Epithelial cell of prostate (primary cell): Measurements from ENCODE around the gene PDXK.

Source experiments
- DNase-seq: peaks from one replicate; pipeline ENCODE4 v3.0.0-alpha.2; 2011; ENCODE audit warnings: low read depth, low spot score
- H3K27ac ChIP-seq: fragments of 450-650 bp; 2 replicates; pipeline ENCODE4 v1.5.1; 2017; ENCODE audit warnings: mild to moderate bottlenecking

Gene PDXK

DNA sequence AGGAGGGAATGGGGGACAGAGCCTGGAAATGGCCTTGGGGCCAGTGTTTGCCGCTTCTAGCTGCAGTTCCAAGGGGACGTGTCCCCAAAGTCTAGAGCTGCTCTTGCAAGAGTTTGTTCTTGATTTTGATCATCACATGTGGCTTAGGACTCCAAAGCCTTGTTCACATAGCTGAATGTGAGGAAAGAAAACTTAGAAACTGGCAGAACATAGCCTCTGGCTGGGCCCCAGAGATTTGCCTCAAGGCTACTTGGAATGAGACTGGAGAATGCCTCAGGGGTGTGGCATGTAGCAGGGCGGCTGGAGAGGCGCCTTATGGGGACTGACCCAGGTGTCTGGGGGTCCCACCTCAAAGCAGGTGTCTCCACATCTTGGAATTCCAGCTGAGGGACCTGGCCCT, 2.3 kb downstream of the PDXK start:
- H3K27ac ChIP-seq = peak overlapping the region; percentile 87
- DNase-seq = no peak

DNA sequence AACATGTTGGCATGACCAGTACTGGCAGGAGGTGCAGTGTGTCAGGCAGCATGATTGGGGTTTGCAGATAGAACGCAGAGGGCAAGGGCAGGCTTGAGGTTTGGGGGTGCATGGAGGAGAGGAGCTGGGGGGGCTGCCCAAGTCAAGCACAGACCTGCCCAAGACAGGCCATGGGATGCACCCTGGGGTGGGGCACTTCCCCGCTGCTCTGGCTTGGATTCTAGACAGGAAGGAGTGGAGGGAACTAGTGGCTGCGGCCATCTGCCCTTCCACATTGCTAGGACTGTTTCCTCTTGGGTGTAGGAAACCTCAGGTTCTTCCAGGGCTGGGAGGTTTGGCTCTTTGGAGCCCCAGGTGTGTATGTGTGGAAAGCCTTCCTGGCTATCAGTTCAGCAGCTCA, 3.0 kb downstream of the PDXK start:
- DNase-seq = no peak
- H3K27ac ChIP-seq = peak overlapping the region; percentile 87

DNA sequence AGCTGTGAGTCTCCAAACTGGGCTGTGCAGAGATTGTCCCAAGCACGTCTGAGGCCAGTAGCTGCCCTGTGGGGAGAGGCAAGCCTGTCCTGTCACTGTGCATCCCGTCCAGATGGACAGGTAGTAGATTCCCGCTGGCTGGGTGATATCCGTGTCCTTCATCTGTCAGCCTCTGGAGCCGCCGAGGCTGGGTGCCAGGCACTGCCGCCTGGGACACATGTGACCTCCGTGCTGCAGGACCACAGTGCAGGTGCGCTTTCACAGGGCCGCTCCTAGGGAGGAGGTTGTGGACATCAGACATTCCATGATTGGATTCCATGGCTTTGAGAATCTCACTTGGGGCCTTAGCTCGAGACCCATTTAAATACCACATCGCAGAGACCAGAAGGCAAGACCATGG, 4.7 kb downstream of the PDXK start:
- no peak for DNase-seq
- H3K27ac ChIP-seq = no peak overlapping the region

DNA sequence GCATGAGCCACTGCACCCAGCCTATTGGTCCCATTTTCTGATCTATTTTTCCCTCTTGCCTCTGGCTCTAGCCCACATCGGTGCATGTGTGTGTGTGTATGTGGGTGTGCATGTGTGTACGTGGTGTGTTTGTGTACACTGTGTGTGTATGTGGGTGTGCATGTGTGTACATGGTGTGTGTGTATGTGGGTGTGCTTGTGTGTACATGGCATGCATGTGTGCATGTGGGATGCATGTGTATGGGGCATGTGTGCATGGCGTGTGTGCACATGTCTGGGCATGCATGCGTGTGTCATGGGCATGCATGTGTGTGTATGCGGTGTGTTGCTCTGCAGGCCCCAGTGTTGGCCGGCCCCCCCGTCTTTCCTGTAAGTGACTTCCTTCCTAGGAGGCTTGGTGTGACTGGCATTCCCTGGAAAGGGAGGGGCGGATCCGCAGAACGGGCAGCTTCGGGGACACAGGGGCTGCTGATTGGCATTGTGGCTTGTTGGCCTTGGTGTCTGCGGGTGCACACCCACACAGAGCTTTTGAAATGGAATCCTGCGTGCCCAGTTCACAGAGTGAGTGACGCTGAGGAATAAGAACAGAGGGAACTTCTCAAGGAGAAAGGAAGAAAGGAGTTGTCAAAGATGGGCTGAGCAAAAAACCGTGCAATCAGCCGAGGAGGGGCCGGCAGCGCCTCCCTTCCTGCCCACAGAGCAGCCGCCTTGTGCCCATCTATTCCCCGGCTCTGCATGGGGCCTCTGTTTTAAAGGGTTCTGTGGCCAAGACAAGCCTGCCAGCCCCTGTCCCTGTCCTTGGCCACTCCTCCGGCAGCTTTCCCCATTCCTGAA, 8.0 kb downstream of the PDXK start:
- no peak for DNase-seq
- H3K27ac ChIP-seq = peak overlapping the region; percentile 80

DNA sequence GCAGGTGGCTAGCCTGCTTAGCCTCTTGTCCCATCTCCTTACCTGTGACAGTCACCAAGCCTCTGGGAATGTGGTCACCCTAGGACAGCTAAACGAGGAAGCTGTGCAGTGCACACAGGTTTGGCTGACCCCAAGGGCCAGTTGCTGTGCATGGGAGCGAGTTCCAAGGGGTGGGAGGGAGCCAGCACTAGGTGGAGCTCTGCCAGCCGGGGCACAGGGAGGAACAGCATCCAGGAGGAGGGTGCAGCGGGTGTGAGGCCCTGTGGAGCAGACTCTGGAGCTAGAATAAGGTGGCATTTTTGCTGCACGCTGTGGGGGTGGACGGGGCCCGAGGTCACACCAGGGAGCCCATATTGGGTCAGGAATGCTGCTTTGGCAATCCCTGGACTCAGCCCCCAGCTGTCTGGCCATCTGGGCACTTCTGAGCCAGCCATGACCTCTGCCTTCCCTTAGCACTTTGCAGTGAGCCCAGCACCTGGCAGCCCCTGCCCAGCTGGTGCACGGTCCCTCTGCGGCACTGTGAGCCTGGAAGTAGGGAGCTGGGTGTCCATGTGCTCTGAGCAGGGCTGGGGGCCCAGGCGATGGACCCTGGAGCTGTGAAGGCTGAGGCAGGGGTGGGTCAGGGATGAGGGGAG, 8.7 kb downstream of the PDXK start:
- DNase-seq = no peak
- peak overlapping the region; percentile 80 for H3K27ac ChIP-seq

DNA sequence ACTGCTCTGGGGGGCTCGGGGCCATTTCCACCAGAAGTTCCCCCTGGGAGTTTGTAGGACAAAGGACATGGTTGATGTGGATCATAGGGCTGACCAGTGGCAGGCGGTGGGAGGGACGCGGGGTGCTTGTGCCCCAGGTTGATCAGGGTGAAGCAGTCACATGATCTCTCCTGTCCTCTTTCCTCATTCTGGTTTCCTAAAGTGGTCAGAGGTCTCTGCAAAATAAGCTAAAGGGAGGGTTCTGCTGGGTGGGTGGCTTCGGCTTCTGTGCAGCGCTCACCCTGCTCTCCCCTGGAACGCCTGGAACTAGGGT, 9.2 kb downstream of the PDXK start:
- no peak for DNase-seq
- peak overlapping the region; percentile 80 for H3K27ac ChIP-seq

DNA sequence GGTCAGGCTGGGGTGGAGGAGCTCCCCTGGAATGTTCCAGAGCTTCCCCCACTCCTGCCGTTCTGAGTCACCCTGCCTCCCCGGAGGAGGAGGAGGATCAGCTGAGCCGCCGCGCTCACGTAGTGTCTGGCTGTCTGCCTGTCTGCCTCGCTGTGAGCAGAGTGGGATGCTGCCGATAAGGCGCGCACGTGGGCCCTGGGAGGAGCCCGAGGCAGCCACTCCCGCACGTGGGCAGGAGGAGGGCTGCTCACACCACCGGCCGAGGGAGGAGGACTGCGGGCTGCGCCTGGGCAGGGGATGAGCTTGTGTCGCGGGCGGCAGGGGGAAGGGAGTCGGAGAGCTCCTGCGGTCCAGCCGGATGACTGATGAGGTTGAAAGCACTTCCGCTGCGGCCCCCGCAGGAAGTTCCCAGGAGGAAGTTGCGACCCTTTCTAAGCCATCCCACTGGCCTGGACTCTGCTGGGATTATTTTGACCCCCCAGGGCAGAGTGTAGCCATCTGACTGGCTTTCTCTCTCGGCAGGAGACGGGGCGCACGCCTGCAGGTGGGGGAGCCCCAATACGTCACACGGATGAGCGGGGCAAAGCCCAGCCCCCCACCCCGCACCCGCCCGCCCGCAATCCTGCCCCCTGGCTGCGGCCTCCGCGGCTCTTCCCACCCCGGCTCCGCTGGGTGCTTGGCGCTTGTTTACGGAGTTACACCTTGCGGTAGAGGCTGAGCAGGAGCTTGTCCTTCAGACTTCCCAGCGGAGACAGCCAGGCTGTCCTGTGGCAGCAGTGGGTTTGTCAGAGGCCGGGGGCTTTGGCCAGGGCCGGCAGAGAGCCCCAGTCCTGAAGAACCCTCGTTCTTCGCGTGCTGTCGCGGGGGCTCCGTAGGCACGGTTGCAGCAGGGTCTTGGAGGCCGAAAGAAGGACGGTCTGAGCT, 9.8 kb downstream of the PDXK start:
- peak overlapping the region; percentile 80 for H3K27ac ChIP-seq
- peak; percentile 81 for DNase-seq

DNA sequence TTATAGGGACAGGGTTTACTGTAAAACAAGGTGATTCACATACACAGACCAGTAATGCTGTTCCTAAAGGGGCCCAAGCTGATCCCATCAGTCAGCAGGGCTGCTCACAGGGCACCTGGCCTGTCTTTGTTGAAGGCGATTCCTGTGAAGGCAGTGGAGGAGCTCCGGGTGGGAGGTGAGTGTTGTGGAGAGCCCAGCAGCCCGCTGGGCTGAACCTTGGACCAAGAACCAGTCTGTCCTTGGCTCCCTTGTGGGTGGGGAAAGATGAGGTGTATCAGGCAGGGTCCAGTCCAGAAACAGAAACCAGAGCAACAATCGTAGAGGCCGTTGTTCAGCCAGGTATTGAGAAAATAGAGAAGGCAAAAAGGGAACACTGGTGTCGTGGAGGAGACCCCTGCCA, 12.5 kb downstream of the PDXK start:
- DNase-seq = no peak
- H3K27ac ChIP-seq = no peak overlapping the region

DNA sequence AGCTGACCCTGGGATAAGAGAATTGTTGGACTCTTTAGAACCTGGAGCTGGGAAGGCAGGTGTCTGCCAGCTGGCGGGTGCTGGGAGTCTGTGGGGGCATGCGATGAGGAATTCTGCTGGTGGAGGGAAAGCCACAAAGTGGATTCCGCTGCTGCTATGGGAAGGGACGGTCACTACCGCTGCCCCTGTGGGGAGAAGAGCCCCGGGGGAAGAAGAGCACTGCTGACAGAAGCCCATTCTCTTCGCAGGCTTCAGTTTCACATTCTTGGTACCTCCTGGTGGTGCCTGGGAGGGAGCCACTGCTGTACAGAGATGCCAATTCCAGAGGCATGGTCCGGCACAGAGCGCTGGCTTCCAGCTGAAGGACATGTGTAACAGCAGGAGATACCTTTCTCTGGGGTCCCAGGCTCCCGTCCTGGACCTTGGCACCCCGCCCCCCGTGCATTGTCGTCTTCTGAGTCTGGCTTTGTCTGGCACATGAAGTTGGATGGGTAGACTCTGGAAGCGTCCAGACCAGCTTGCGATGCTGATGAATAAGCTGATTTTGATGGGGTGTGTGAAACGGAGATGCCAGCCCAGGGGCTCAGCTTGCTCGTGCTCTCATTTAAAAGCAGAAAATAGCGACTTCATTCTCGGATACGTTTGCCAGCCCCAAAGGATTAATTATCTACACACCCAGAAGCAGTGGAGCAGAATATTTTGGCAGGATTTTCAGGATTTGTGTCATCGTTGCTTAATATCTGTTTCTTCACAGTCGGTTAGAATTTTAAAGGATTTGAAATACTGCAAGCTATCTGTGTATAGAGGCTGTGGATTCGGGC, 13.2 kb downstream of the PDXK start:
- DNase-seq = no peak
- no peak overlapping the region for H3K27ac ChIP-seq

DNA sequence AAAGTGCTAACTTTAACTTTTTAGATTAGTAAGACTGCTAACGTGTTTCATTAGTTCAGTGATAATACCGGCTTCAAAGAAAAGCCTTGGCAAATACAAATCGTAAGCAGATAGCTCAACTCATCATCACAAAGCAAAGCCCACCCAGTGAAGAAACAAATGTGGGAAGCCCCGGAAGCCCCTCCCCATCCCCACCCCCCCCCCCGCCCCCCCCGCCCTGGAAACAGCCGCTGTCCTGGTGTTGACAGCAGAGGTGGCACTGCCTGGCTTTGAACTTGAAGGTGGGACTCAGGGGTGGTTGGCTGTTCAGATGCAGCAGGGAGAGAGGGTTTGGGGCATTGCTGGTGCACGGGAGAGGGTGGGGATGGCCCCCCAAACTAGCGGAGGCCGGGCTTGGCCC, 14.1 kb downstream of the PDXK start:
- H3K27ac ChIP-seq = peak overlapping the region; percentile 46
- DNase-seq = no peak

DNA sequence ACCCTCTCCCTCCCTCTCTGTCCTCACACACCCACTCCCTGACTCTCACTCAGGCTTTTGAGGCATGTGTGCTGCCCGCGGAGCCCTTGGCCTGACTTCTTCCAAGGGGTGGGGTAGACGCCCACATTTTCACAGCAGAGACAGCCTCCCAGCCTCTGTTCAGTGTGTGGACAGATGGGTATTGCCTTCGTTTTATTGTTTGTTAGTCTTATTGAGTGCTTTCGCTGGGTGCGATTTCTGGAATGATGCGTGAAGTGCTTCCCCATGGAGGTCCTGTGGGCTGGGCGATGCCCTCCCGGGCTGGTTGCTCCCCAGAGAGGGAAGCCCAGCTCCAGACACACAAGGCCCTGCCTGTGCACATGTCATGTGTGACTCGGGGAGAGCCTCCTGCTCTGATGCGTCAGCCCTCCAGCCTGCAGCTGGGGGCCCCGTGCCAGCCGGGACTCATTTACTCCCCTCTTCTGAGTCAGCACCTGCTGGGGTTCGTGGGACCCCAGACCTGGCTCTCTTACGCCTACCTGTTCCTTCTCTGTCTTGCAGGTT, 14.7 kb downstream of the PDXK start:
- peak overlapping the region; percentile 46 for H3K27ac ChIP-seq
- no peak for DNase-seq

DNA sequence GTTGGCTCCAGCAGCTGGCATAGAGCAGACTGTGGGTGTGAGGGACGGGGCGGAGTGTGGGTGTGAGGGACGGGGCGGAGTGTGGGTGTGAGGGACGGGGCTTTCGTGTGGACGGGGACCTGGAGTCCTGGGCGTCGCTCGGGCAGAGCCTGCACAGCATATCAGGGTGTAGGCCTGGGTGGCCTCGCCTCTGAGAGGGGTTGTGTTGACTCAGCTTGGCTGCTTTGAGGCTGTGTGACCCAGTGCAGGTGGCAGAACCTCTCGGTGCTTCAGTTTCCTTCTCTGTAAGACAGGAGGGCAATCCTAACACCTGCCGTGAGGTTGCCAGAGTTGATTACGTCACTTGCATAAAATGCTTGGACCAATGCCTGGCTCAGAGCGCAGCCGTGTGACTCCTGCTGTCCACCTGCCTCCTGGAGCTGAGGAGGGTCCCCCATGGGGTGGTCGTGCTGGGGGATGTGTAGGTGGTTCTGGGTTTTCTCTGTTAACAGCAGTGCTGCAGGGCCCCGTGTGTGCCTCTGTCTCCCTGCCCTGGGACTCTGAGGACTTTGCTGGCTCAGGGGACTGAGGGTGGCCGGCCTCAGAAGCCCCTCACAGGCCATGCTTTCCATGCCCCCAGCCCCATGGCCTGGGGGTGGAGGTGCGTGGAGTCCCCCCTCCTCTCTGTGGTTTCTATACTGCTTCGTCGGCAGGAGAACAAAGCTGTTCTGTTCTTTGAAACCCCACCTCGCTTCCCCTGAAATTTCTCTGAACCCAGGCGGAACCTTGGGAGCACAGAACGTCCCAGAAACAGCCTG, 15.4 kb downstream of the PDXK start:
- H3K27ac ChIP-seq = peak overlapping the region; percentile 46
- no peak for DNase-seq

DNA sequence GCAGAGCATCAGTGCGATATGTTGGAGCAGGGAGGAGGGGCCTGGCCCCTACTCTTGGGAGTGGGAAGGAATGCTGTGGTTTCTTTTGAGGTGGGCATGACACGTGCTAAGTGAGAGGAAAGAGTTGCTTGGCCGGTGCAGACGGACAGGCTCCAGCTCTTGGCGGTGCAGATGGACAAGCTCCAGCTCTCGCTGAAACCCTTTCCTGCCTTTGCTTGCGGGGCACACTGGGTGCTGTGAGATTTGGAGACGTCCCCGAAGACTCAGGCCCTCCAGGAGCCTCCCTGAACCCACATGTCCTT, 15.9 kb downstream of the PDXK start:
- H3K27ac ChIP-seq = peak overlapping the region; percentile 46
- DNase-seq = no peak

DNA sequence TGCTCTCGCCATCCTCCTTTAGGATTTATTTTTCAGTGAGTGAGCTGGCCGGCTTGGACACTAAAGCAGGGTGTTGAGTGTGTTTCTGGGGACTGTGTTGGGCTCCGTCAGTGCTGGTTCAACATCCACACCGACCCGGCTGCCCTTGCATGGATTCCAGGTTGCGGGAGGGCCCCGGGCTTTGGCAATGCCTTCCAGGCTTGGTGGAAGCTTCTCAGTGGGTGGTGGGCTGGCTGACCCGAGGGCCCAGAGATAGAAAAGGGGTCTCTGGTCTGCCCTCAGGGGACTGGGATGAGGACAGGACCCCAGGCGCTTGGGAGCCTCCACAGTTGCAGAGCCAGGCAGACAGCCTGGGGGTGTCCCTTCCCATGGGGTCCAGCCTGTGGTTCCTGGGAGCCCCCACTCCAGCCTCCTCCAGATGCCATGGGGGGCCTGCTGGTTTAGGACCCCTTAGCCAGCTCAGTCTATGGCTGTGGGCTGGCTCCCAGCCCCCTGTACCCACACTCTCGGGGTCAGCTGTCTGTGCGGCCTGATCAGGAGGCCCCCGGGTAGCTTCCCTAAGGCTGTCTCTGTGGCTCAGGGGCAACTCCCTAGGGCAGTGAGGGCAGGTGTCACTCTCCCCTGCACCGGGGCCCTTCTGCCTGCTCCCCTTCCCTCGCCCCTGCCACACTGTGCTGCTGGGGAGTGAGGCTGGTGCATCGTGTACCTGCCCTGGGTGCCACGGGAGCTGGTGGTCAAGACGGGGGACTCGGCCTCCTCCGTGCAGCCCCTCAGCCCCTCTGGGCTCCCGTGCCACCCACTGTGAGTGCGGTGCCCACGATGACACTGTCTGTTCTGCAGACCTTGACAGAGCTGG, 16.5 kb downstream of the PDXK start:
- no peak overlapping the region for H3K27ac ChIP-seq
- no peak for DNase-seq

DNA sequence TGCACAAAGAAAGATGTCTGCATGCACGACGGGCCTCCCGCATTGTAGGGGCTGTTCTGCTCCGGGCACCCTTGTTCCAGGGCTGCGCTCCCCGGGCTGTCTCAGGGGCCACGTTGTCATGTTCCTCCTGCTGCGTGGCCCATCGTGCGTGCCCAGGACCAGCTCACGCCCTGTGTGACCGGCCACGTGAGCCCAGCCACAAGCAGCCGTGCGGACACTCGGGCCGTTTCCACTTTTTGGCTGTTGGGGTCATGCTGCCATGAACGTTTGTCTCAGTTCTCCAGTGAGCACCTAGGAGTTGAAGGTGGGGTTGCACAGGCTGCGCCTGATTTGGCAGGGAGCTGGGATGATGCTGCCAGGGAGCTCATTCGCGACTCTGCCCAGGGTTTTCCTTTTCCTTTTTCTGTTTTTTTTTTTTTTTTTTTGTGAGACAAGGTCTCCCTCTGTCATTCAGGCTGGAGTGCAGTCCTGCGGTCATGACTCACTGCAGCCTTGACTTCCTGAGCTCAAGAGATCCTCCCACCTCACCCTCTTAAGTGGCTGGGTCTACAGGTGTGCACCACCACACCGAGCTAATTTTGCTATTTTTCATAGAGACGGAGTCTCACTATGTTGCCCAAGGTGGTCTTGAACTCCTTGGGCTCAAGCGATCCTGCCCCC, 17.4 kb downstream of the PDXK start:
- no peak overlapping the region for H3K27ac ChIP-seq
- no peak for DNase-seq

DNA sequence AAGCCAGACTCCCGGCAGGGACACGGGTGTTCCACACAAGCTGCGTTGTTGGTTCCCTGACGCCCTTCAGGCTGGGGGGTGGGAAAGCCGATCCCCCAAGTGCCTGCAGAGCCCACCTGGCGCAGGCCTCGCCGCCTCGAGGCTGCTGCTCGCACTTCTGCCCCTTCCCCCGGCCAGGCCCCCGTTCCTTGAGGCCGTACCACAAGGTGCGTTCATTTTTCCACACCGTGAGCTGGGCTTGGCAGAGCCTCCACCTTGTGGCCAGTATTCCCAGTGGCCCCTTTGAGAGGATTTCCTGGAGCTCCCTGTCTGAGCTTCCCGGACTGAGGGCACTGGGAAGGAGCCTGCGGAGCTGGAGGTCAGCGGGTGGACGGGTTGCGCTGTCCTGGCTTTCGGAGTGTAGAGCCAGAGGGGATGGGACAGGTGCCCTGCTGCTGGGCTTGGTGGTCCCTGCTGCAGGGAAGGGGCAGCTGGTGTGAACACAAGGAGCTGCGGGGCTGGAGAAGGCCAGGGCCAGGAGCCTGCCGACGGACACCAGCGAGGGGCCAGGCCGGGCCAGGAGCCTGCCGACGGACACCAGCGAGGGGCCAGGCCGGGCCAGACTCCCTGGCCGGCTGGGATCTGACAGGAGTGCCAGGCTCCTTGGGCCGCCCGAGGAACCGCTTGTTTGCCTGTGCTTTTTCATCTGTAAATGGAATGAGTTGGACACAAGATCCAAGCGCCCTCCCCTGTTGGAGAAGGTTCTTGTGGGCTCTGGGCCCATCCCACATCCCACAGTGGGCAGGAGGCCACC, 18.4 kb downstream of the PDXK start:
- DNase-seq = no peak
- no peak overlapping the region for H3K27ac ChIP-seq
